ENCODE data around the gene RAP1B.

- TF ChIP-seq CTCF (IDR thresholded peaks at IDR 0.05 in 2 of 3, conservative IDR thresholded peaks at IDR 0.05 in 1 of 3; ENCODE audit: insufficient read depth in 2 of 3, low read depth in 1 of 3, low read length in 3 of 3) (no peak), CREM (IDR thresholded peaks at IDR 0.05; ENCODE audit: low read depth) (no peak), CTCFL (IDR thresholded peaks at IDR 0.05; ENCODE audit: borderline replicate concordance, insufficient read depth, low read depth, low read length, poor library complexity, severe bottlenecking) (no peak), EZH2 (IDR thresholded peaks at IDR 0.05; ENCODE audit: borderline replicate concordance, low read depth, low read length) (no peak), PCBP2 (IDR thresholded peaks at IDR 0.05; ENCODE audit: low read depth, low read length, poor library complexity, severe bottlenecking) (no peak)
Observed at GRCh38 chr12:68561830-68562229, 48.9 kb upstream of the RAP1B start.

Measured in K562 (cell line).